ENCODE measurements around the gene SVOPL. TPM values are rescaled to one million over a fixed set of nuclear protein-coding genes. Genes with fewer than 3 reads are reported as not detected.

Gene SVOPL
- polyA plus RNA-seq, 1 of the 3 experiments (the other 2 are of a cell fraction), result not detected

GRCh38 chr7:138699661-138700060, 1.5 kb downstream of the SVOPL start:
- no peak for DNase-seq
- Histone ChIP-seq H3K27ac (ENCODE audit: low read depth in 2 of 2, low read length in 1 of 2) (no peak overlapping the region), H3K4me2 (no peak overlapping the region), H3K9me2 (no peaks in the 10 kb centered on the region), H2AFZ (ENCODE audit: low read depth) (no peak overlapping the region), H3K9ac (no peak overlapping the region), H3K36me3 (replicated peaks in 1 of 2; ENCODE audit: control insufficient read depth in 1 of 2, insufficient read depth in 2 of 2, low read length in 1 of 2) (no peaks in the 10 kb centered on the region), H3K9me3 (no peaks in the 10 kb centered on the region), H3K79me2 (ENCODE audit: insufficient read depth) (no peaks in the 10 kb centered on the region), H3K4me1 (ENCODE audit: control insufficient read depth in 1 of 2, insufficient read depth in 2 of 2, low read depth in 1 of 2, low read length in 1 of 2) (no peaks in the 10 kb centered on the region), H4K20me1 (ENCODE audit: insufficient read depth) (no peaks in the 10 kb centered on the region), H3K4me3 (ENCODE audit: low read depth in 2 of 2, low read length in 1 of 2) (no peak overlapping the region), H3F3A (replicated peaks; ENCODE audit: insufficient read depth) (no peaks in the 10 kb centered on the region), H3K27me3 (ENCODE audit: insufficient read depth) (no peaks in the 10 kb centered on the region)
- CTCF ChIA-PET, result no interaction called here
- 42% methylated on average over 9 of the region's 9 CpGs for WGBS (ENCODE audit: low lambda C conversion rate)
- POLR2A ChIA-PET, result no interaction called here
- TF ChIP-seq RAD21 (IDR thresholded peaks at IDR 0.05; ENCODE audit: low read length) (no peak), TCF12 (IDR thresholded peaks at IDR 0.05) (no peak), CTCF (IDR thresholded peaks at IDR 0.05) (no peak), MXI1 (IDR thresholded peaks at IDR 0.05; ENCODE audit: low read depth, low read length) (no peak), SIN3A (IDR thresholded peaks at IDR 0.05; ENCODE audit: borderline replicate concordance, low read depth, low read length) (no peak), GABPA (IDR thresholded peaks at IDR 0.05; ENCODE audit: low read depth) (no peak), EZH2phosphoT487 (IDR thresholded peaks at IDR 0.05; ENCODE audit: borderline replicate concordance, low read depth) (no peak), YY1 (IDR thresholded peaks at IDR 0.05; ENCODE audit: low read depth) (no peak), SMC3 (IDR thresholded peaks at IDR 0.05; ENCODE audit: low read depth, low read length) (no peak), FOXM1 (IDR thresholded peaks at IDR 0.05; ENCODE audit: low read depth) (no peak)
- TF ChIP-seq, protein P1, sequence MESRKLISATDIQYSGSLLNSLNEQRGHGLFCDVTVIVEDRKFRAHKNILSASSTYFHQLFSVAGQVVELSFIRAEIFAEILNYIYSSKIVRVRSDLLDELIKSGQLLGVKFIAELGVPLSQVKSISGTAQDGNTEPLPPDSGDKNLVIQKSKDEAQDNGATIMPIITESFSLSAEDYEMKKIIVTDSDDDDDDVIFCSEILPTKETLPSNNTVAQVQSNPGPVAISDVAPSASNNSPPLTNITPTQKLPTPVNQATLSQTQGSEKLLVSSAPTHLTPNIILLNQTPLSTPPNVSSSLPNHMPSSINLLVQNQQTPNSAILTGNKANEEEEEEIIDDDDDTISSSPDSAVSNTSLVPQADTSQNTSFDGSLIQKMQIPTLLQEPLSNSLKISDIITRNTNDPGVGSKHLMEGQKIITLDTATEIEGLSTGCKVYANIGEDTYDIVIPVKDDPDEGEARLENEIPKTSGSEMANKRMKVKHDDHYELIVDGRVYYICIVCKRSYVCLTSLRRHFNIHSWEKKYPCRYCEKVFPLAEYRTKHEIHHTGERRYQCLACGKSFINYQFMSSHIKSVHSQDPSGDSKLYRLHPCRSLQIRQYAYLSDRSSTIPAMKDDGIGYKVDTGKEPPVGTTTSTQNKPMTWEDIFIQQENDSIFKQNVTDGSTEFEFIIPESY (IDR thresholded peaks at IDR 0.05; ENCODE audit: borderline replicate concordance, low read depth), result no peak

DNA sequence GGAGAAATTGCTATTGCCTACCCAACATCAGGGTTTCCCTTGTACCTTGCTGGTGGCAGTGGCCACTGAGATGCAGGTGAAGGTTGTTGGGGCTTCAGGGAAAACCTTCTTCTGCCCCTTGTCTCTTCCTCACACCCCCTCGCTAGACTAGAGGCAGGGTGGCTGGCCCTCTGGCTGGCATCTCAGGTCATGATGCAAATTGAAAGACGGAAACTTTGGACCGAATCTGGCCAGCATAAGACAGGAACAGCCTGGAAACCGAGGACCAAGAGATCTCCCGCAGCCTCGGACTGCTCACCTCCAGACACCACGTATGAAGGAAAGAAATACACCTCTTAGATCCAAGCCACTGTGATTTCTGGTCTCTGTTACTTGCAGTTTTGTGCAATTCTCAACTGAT, 2.9 kb downstream of the SVOPL start:
- Histone ChIP-seq H3K9ac (no peak overlapping the region), H3K79me2 (ENCODE audit: insufficient read depth) (no peaks in the 10 kb centered on the region), H3F3A (replicated peaks; ENCODE audit: insufficient read depth) (no peaks in the 10 kb centered on the region), H4K20me1 (ENCODE audit: insufficient read depth) (no peaks in the 10 kb centered on the region), H3K4me1 (ENCODE audit: control insufficient read depth in 1 of 2, insufficient read depth in 2 of 2, low read depth in 1 of 2, low read length in 1 of 2) (no peaks in the 10 kb centered on the region), H3K27me3 (ENCODE audit: insufficient read depth) (no peaks in the 10 kb centered on the region), H3K36me3 (replicated peaks in 1 of 2; ENCODE audit: control insufficient read depth in 1 of 2, insufficient read depth in 2 of 2, low read length in 1 of 2) (no peaks in the 10 kb centered on the region), H2AFZ (ENCODE audit: low read depth) (no peak overlapping the region), H3K4me2 (no peak overlapping the region), H3K9me2 (no peaks in the 10 kb centered on the region), H3K9me3 (no peaks in the 10 kb centered on the region), H3K4me3 (ENCODE audit: low read depth in 2 of 2, low read length in 1 of 2) (no peak overlapping the region), H3K27ac (ENCODE audit: low read depth in 2 of 2, low read length in 1 of 2) (no peak overlapping the region)
- no peak for TF ChIP-seq TAF1 (IDR thresholded peaks at IDR 0.05; ENCODE audit: borderline replicate concordance, low read depth, low read length)
- TF ChIP-seq FOSL2 (IDR thresholded peaks at IDR 0.05; ENCODE audit: borderline replicate concordance, low read depth), result no peak
- no peak for TF ChIP-seq MEF2A (IDR thresholded peaks at IDR 0.05; ENCODE audit: borderline replicate concordance, low read depth)
- no peak for TF ChIP-seq RCOR1 (IDR thresholded peaks at IDR 0.05; ENCODE audit: low read length)
- TF ChIP-seq, protein P2, sequence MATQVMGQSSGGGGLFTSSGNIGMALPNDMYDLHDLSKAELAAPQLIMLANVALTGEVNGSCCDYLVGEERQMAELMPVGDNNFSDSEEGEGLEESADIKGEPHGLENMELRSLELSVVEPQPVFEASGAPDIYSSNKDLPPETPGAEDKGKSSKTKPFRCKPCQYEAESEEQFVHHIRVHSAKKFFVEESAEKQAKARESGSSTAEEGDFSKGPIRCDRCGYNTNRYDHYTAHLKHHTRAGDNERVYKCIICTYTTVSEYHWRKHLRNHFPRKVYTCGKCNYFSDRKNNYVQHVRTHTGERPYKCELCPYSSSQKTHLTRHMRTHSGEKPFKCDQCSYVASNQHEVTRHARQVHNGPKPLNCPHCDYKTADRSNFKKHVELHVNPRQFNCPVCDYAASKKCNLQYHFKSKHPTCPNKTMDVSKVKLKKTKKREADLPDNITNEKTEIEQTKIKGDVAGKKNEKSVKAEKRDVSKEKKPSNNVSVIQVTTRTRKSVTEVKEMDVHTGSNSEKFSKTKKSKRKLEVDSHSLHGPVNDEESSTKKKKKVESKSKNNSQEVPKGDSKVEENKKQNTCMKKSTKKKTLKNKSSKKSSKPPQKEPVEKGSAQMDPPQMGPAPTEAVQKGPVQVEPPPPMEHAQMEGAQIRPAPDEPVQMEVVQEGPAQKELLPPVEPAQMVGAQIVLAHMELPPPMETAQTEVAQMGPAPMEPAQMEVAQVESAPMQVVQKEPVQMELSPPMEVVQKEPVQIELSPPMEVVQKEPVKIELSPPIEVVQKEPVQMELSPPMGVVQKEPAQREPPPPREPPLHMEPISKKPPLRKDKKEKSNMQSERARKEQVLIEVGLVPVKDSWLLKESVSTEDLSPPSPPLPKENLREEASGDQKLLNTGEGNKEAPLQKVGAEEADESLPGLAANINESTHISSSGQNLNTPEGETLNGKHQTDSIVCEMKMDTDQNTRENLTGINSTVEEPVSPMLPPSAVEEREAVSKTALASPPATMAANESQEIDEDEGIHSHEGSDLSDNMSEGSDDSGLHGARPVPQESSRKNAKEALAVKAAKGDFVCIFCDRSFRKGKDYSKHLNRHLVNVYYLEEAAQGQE (IDR thresholded peaks at IDR 0.05; ENCODE audit: low read depth, low read length), result no peak
- TF ChIP-seq NRF1 (IDR thresholded peaks at IDR 0.05; ENCODE audit: low read depth, low read length), result no peak
- no peak for TF ChIP-seq TCF12 (IDR thresholded peaks at IDR 0.05)
- no peak for TF ChIP-seq EZH2phosphoT487 (IDR thresholded peaks at IDR 0.05; ENCODE audit: borderline replicate concordance, low read depth)
- TF ChIP-seq NFIC (IDR thresholded peaks at IDR 0.05; ENCODE audit: borderline replicate concordance), result no peak
- TF ChIP-seq JUND (IDR thresholded peaks at IDR 0.05), result no peak
- no peak for TF ChIP-seq CHD2 (IDR thresholded peaks at IDR 0.05; ENCODE audit: low read length, partially characterized antibody)
- ChIA-PET CTCF (no interaction called here), POLR2A (no interaction called here)
- 27% methylated on average over 7 of the region's 7 CpGs for WGBS (ENCODE audit: low lambda C conversion rate)
- DNase-seq, result no peak
